SK-N-SH (cell line): ENCODE results near the gene FDX1. TPM values are rescaled to one million over a fixed set of nuclear protein-coding genes. Genes with fewer than 3 reads are reported as not detected.

ENCODE experiments used
- CTCF ChIA-PET: fragments of 300-600, 350-600 bp; formaldehyde crosslinking; extraction: SDS; loops from one replicate; lab custom pipeline; 2021; lab: Yijun Ruan, JAX
- POLR2A ChIA-PET: fragments of 350-600 bp; sonication (Branson Sonifier 250); formaldehyde crosslinking; extraction: SDS; loops from one replicate; lab custom pipeline; 2020; ENCODE audit warnings: antibody characterized with exemption, inconsistent platforms; lab: Yijun Ruan, JAX
- DNase-seq: peaks from one replicate; pipeline ENCODE4 v3.0.0; 2012
- H2AFZ ChIP-seq: fragments of 200-600 bp; sonication (generic); 2 replicates; pipeline ENCODE4 v1.8.1; 2016; ENCODE audit warnings: antibody characterized with exemption, mild to moderate bottlenecking, low read depth
- H3F3A ChIP-seq: fragments of 200-600 bp; sonication (generic); replicated peaks from 2 replicates; pipeline ENCODE3; 2016; ENCODE audit warnings: antibody characterized with exemption, mild to moderate bottlenecking; ENCODE audit not compliant: insufficient read depth
- H3K27ac ChIP-seq, 2 experiments: fragments of 200-500 bp in 1 of 2; fragments of 200-600 bp in 1 of 2; sonication (Bioruptor generic) in 1 of 2; sonication (generic), shearing (Covaris generic) in 1 of 2; 2 replicates each; pipeline versions ENCODE4 v1.5.1 to v1.6.1; 2014 to 2016; ENCODE audit warnings: low read depth in 2 of 2, inconsistent platforms in 1 of 2, low read length in 1 of 2, mild to moderate bottlenecking in 1 of 2, mixed read lengths in 1 of 2
- H3K27me3 ChIP-seq: fragments of 200-600 bp; sonication (generic), shearing (Covaris generic); 2 replicates; pipeline ENCODE4 v1.6.1; 2016; ENCODE audit warnings: mixed run types; ENCODE audit not compliant: insufficient read depth
- H3K36me3 ChIP-seq, 2 experiments: fragments of 200-500 bp in 1 of 2; fragments of 200-600 bp in 1 of 2; sonication (Bioruptor generic) in 1 of 2; sonication (generic) in 1 of 2; replicated peaks in 1 of 2; 2 replicates each; pipeline versions ENCODE3 to v1.5.1; 2014 to 2016; ENCODE audit warnings: low read length in 1 of 2, mild to moderate bottlenecking in 1 of 2; ENCODE audit not compliant: insufficient read depth in 2 of 2, control insufficient read depth in 1 of 2
- H3K4me1 ChIP-seq, 2 experiments: fragments of 200-500 bp in 1 of 2; fragments of 200-600 bp in 1 of 2; sonication (Bioruptor generic) in 1 of 2; sonication (generic), shearing (Covaris generic) in 1 of 2; 2 replicates each; pipeline versions ENCODE4 v1.5.1 to v1.6.1; 2014 to 2016; ENCODE audit warnings: low read depth in 1 of 2, low read length in 1 of 2, mixed run types in 1 of 2; ENCODE audit not compliant: insufficient read depth in 2 of 2, control insufficient read depth in 1 of 2
- H3K4me2 ChIP-seq: fragments of 200-600 bp; sonication (generic), shearing (Covaris generic); 2 replicates; pipeline ENCODE4 v1.6.1; 2017; ENCODE audit warnings: mixed run types
- H3K4me3 ChIP-seq, 2 experiments: fragments of 200-500 bp in 1 of 2; fragments of 200-600 bp in 1 of 2; sonication (Bioruptor generic) in 1 of 2; sonication (generic), shearing (Covaris generic) in 1 of 2; 2 replicates each; pipeline versions ENCODE4 v1.5.1 to v1.8.1; 2014 to 2016; ENCODE audit warnings: low read depth in 2 of 2, inconsistent platforms in 1 of 2, low read length in 1 of 2, mild to moderate bottlenecking in 1 of 2, mixed read lengths in 1 of 2, moderate library complexity in 1 of 2
- H3K79me2 ChIP-seq: fragments of 200-600 bp; sonication (generic); 2 replicates; pipeline ENCODE4 v1.8.1; 2017; ENCODE audit warnings: mild to moderate bottlenecking; ENCODE audit not compliant: insufficient read depth
- H3K9ac ChIP-seq: fragments of 200-600 bp; sonication (generic); 2 replicates; pipeline ENCODE4 v1.6.1; 2017; ENCODE audit warnings: mixed run types
- H3K9me2 ChIP-seq: fragments of 200-600 bp; sonication (generic); 2 replicates; pipeline ENCODE4 v1.6.1; 2017; ENCODE audit warnings: mixed run types
- H3K9me3 ChIP-seq: fragments of 200-600 bp; sonication (generic); 2 replicates; pipeline ENCODE4 v1.6.1; 2017; ENCODE audit warnings: mixed run types, mild to moderate bottlenecking, moderate library complexity
- H4K20me1 ChIP-seq: fragments of 200-600 bp; sonication (generic); 2 replicates; pipeline ENCODE4 v1.6.1; 2017; ENCODE audit warnings: mild to moderate bottlenecking, mixed run types; ENCODE audit not compliant: insufficient read depth
- CHD2 ChIP-seq: fragments of 150-350 bp; IDR thresholded peaks from 2 replicates; pipeline ENCODE4 v1.6.1; 2018; ENCODE audit warnings: low read length; ENCODE audit not compliant: partially characterized antibody
- GABPA ChIP-seq: IDR thresholded peaks from 2 replicates; pipeline ENCODE4 v1.4.0; 2012; ENCODE audit warnings: low read depth, mild to moderate bottlenecking
- MEF2A ChIP-seq: IDR thresholded peaks from 2 replicates; pipeline ENCODE4 v1.4.0; 2012; ENCODE audit warnings: low read depth, borderline replicate concordance
- RAD21 ChIP-seq: IDR thresholded peaks from 2 replicates; pipeline ENCODE4 v1.6.1; 2012; ENCODE audit warnings: mild to moderate bottlenecking, low read length
- RXRA ChIP-seq: IDR thresholded peaks from 2 replicates; pipeline ENCODE4 v1.4.0; 2012; ENCODE audit warnings: low read depth, mild to moderate bottlenecking, borderline replicate concordance
- SIN3A ChIP-seq: IDR thresholded peaks from 2 replicates; pipeline ENCODE4 v1.6.1; 2012; ENCODE audit warnings: low read depth, mild to moderate bottlenecking, low read length, moderate library complexity, borderline replicate concordance
- SMC3 ChIP-seq: IDR thresholded peaks from 2 replicates; pipeline ENCODE4 v1.6.1; 2012; ENCODE audit warnings: low read depth, low read length, improper control_type of control experiment
- WGBS: methylation state at CpG from one replicate; pipeline ENCODE4 v1.1.6; 2017; ENCODE audit warnings: low lambda C conversion rate; 5-methylcytosine and 5-hydroxymethylcytosine counted together
- polyA plus RNA-seq, 3 experiments: library from polyadenylated mRNA; depleted of rRNA; stranded (reverse); fragments of >200 nt; gene quantifications; 2 replicates each; pipeline ENCODE4 v1.2.3, GENCODE V29; 2012
- TF ChIP-seq, protein P1 (sequence below): fragments of 150-350 bp; IDR thresholded peaks from 2 replicates; pipeline ENCODE4 v1.6.1; 2016; ENCODE audit warnings: mild to moderate bottlenecking, low read depth, low read length
- TF ChIP-seq, protein P2 (sequence below): fragments of 200-600 bp; sonication (generic); IDR thresholded peaks from 2 replicates; pipeline ENCODE4 v1.6.1; 2017; ENCODE audit warnings: antibody characterized with exemption, mild to moderate bottlenecking, moderate library complexity

FDX1 gene
- polyA plus RNA-seq, 1 of the 3 experiments (the other 2 are of a cell fraction) = 4.0 TPM

DNA sequence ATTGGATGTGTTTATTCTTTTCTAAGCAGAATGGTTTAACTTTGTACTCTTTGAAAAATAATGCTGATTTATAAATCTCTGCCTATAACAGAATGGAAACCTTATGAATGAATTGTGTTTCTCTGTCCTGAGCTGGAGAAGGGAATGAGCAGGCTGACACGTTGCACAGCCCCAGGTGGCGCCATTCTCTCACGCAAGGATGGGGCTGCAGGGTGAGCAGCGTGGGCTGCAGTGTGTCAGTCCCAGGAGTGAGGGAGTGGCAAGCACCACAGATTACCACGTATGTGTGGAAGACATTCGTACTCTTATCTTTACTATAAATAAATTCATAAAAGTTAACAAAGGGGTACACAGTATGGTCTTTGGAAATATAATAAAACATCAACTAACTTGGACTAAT is 33.4 kb downstream of the FDX1 start:
- CTCF ChIA-PET = interaction anchor here (0.6 to 4.8 kb wide), 15 partner anchors 9 to 984 kb away, joined by 3 to 74 read pairs (median 5); partner anchors contain the start of gene ARHGAP20

DNA sequence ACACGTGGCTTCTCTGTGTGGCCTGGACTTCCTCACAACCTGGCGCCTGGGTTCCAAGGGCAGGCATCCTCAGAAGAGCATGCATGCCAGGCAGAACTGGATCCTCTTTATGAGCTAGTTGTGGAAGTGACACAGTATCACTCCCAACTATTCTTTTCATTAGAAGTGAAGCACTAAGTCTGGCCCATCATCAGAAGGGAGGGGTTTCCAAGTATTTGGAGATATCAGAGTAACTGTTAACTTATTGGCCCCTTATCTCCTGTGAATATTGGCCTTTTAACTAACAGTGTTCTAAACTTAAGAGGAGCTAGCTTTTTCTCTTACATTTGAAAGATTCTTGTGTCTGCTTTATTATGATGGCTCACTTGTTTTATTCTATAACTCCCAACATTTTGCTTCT is 35.5 kb downstream of the FDX1 start:
- H3F3A ChIP-seq = no peaks in the 10 kb centered on the region
- H3K4me3 ChIP-seq = no peak overlapping the region
- H3K79me2 ChIP-seq = no peaks in the 10 kb centered on the region
- no peak overlapping the region for H3K4me2 ChIP-seq
- H4K20me1 ChIP-seq = no peaks in the 10 kb centered on the region
- H3K4me1 ChIP-seq = no peaks in the 10 kb centered on the region; a peak in 1 of 4 replicates
- no peak overlapping the region for H3K27ac ChIP-seq
- POLR2A ChIA-PET = no interaction called here
- H3K9me2 ChIP-seq = no peaks in the 10 kb centered on the region
- 100% methylated on average over 2 of the region's 2 CpGs for WGBS
- no peak overlapping the region for H3K9ac ChIP-seq
- CTCF ChIA-PET = interaction anchor here (0.6 to 4.8 kb wide), 11 partner anchors 10 to 972 kb away, joined by 3 to 74 read pairs (median 3); partner anchors contain the start of gene ARHGAP20
- no peaks in the 10 kb centered on the region for H3K27me3 ChIP-seq
- no peaks in the 10 kb centered on the region for H3K9me3 ChIP-seq
- TF ChIP-seq MEF2A (no peak), SIN3A (no peak)
- H3K36me3 ChIP-seq = peaks cover 3 to 10% of the 10 kb centered on the region in 2 experiments
- no peak for DNase-seq
- no peak overlapping the region for H2AFZ ChIP-seq

More for the DNA sequence above, 33.4 kb downstream of the FDX1 start:
- H3K9me3 ChIP-seq = no peaks in the 10 kb centered on the region
- no peaks in the 10 kb centered on the region; a peak in 1 of 4 replicates for H3K4me1 ChIP-seq
- H3K27ac ChIP-seq = no peak overlapping the region
- H3K9ac ChIP-seq = no peak overlapping the region
- no peaks in the 10 kb centered on the region for H4K20me1 ChIP-seq
- no peaks in the 10 kb centered on the region for H3K79me2 ChIP-seq
- no peak for TF ChIP-seq GABPA
- TF ChIP-seq RXRA = no peak
- TF ChIP-seq RAD21 = peak; percentile 84
- TF ChIP-seq, protein P1, sequence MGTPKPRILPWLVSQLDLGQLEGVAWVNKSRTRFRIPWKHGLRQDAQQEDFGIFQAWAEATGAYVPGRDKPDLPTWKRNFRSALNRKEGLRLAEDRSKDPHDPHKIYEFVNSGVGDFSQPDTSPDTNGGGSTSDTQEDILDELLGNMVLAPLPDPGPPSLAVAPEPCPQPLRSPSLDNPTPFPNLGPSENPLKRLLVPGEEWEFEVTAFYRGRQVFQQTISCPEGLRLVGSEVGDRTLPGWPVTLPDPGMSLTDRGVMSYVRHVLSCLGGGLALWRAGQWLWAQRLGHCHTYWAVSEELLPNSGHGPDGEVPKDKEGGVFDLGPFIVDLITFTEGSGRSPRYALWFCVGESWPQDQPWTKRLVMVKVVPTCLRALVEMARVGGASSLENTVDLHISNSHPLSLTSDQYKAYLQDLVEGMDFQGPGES = no peak
- TF ChIP-seq CHD2 = no peak
- TF ChIP-seq SMC3 = peak; percentile 83
- TF ChIP-seq, protein P2, sequence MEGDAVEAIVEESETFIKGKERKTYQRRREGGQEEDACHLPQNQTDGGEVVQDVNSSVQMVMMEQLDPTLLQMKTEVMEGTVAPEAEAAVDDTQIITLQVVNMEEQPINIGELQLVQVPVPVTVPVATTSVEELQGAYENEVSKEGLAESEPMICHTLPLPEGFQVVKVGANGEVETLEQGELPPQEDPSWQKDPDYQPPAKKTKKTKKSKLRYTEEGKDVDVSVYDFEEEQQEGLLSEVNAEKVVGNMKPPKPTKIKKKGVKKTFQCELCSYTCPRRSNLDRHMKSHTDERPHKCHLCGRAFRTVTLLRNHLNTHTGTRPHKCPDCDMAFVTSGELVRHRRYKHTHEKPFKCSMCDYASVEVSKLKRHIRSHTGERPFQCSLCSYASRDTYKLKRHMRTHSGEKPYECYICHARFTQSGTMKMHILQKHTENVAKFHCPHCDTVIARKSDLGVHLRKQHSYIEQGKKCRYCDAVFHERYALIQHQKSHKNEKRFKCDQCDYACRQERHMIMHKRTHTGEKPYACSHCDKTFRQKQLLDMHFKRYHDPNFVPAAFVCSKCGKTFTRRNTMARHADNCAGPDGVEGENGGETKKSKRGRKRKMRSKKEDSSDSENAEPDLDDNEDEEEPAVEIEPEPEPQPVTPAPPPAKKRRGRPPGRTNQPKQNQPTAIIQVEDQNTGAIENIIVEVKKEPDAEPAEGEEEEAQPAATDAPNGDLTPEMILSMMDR = peak; percentile 69
- no peaks in the 10 kb centered on the region for H3F3A ChIP-seq
- no peak overlapping the region; a peak in 1 of 4 replicates for H3K4me3 ChIP-seq
- H3K36me3 ChIP-seq = peaks cover 3 to 16% of the 10 kb centered on the region in 2 experiments
- 63% methylated on average over 6 of the region's 6 CpGs for WGBS
- H3K9me2 ChIP-seq = no peaks in the 10 kb centered on the region
- peak; percentile 49 for DNase-seq
- no peak overlapping the region for H3K4me2 ChIP-seq
- POLR2A ChIA-PET = no interaction called here
- H2AFZ ChIP-seq = no peak overlapping the region
- no peaks in the 10 kb centered on the region for H3K27me3 ChIP-seq
